Stimulated activated CD4-positive, alpha-beta T cell treated with anti-CD3 and anti-CD28 coated beads, Interleukin-12 subunit alpha, Interleukin-12 subunit beta, amount 100 ng/mL, for 4 hours (primary cell): Measurements from ENCODE around the gene OST4.

Experiments
- DNase-seq: peaks from one replicate; pipeline ENCODE4 v3.0.0-alpha.2; 2020

The OST4 gene

DNA sequence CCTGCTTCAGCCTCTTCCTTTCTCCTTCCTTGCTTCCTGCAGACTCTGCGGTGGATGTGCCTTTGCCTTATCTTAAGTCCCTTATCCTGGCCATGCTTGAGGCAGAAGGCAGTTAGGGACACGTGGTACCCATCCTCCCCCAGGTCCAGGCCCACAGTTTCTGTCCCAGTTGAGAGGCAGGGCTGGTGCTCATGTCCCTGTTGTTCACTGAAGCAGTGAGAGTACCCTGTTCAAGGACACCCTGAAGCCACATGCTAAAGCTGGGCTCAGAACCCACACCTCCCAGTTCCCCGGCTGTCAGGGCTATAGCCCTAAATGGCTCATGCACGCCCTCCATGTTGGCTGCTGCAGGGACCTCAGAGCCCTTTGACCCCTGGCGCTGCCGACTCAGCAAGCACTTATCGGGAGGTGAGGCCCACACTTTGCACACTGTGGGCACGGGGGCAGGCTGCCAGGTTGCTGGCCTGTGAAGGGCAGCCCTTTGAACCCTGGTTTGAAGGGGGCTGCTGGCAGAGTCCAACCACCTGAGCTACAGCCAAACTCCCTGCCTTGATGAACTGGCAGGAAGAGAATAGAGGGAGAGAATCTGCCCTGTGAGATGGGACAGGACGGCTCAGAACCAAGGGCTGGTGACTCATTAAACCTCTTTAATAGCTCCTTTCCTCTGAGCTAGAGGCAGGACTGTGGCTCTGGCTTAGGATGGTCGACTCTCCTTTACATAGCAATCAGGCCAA is 21.4 kb upstream of the OST4 start:
- DNase-seq: no peak

DNA sequence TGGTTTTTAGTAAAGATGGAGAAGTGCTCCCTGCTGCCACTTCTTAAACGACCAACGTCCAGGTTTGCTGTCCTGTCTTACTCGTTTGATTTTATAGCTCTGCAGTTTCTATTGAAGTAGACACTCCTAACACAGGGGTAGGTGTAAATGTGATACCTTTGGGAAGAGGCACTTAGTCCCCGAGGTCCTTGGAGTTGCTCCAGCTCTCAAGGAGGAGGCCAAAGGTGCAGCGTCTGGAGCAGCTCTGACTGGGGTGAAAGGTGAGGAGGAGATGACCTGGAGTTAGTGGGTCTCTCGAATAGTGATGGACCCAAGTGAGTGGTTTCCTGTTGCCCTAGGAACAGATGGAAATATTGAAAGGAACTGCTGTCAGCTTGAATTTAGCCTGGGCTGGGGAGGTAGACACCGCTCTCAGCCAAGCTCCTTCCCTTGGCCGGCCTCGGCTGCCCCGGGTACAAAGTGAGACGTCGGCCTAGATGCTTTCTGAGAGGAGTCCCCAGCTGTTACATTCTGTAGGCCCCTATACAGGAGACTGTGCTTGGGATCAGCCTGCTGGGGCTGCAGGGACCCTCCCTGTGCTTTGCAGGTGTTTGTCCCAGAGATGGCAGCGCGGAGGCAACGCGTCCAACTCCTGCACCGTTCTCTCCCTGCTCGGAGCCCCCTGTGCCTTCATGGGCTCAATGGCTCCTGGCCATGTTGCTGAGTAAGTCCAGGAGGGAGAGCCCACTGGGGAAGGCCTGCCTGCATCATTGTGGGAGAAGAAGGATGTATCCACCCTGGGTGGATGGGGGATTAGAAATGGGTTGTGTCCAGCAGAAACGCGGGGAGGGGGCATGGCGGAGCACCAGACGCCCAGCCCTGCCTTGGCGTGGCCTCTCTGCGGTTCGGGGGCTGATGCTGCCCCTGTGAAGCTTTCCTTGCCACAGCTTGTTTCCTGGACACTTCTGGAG is 20.6 kb upstream of the OST4 start:
- DNase-seq: no peak

DNA sequence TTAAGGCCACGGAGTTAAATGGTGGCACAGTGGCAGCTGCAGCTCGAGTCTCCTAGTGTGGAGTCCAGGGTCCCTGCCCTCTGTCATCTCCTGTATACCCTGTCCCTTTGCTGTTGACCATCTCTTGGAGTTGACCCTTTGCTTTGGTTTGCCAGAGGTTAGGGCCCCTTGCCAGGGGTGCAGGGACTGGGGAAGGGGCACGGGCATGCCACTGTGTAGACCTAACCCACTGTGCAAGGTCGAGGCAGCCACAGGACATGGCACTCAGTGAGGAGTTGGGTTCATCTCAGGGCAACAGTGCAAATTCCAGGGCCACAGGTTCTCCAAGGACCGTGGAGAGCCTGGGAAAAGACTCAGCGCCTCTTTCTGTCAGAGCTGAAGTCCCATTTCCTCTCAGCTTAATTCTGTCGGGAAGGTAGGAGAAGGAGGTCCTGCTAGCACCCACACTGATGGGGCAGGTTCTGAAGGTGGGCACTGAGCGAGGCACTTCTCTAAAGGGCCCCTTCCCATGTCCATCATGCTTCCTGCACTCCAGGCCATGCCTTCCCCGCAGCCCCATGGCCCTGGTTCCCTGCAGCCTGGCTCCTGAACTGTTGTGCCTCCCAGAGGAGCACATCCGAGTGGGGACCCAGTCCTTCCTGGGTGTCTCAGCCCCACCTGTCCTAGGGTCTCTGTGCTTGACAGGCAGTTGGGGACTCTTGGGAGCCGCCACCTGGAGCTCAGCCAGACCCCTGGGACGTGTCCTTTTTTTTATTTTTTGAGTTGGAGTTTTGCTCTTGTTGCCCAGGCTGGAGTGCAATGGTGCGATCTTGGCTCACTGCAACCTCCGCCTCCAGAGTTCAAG is 17.9 kb upstream of the OST4 start:
- DNase-seq: no peak

- DNase-seq: no peak
These were observed 17.2 kb upstream of the OST4 start for GRCh38 chr2:27088634-27089033.

DNA sequence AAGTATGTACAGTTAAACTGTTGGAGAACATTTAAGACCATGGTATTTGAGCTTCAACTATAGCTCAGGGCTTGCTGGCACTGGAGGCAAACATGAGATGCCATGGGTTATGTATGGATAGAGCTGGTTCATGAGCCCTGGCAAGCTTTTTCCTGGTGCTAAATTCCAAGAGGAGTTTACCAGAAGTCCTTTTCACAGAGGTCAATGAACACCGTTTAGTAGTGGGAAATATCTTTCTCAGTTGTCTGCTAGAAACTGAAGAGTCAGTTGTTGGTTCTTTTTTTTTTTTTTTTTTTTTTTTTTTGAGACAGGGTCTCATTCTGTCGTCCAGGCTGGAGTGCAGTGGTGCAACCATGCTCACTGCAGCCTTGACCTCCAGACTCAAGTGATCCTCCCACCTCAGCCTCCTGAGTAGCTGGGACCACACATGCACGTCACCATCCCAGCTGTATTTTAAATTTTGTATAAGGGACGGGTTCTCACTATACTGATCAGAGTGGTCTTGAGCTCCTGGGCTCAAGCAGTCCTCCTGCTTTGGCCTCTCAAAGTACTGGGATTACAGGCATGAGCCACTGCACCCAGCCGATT is 16.5 kb upstream of the OST4 start:
- no peak for DNase-seq

DNA sequence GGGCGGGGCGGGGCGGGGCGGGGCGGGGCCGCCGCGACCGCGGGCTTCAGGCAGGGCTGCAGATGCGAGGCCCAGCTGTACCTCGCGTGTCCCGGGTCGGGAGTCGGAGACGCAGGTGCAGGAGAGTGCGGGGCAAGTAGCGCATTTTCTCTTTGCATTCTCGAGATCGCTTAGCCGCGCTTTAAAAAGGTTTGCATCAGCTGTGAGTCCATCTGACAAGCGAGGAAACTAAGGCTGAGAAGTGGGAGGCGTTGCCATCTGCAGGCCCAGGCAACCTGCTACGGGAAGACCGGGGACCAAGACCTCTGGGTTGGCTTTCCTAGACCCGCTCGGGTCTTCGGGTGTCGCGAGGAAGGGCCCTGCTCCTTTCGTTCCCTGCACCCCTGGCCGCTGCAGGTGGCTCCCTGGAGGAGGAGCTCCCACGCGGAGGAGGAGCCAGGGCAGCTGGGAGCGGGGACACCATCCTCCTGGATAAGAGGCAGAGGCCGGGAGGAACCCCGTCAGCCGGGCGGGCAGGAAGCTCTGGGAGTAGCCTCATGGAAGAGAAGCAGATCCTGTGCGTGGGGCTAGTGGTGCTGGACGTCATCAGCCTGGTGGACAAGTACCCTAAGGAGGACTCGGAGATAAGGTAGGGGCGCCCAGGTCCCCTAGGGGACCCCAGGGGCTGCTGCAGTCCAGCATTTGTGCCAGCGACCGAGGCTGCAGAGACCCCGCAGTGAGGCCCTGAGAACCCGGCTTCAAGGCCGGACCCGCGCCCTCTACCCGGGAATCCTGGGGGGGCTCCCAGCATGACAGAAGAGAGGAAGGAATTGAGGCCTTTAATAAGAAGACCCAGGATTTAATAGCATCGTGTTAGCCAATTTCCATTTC is 15.5 kb upstream of the OST4 start, which contains the start of gene KHK:
TSS of gene KHK (plus strand) at position 49 of the 870 bp plus-strand sequence. CDS start at position 537, 488 bp downstream.
- DNase-seq: peak; percentile 8

GRCh38 chr2:27086090-27086723 is 14.8 kb upstream of the OST4 start:
- DNase-seq: peak; percentile 98

- peak; percentile 41 for DNase-seq
These were observed 14.2 kb upstream of the OST4 start for GRCh38 chr2:27085673-27086089.

GRCh38 chr2:27085062-27085672 is 13.7 kb upstream of the OST4 start:
- DNase-seq: no peak

DNA sequence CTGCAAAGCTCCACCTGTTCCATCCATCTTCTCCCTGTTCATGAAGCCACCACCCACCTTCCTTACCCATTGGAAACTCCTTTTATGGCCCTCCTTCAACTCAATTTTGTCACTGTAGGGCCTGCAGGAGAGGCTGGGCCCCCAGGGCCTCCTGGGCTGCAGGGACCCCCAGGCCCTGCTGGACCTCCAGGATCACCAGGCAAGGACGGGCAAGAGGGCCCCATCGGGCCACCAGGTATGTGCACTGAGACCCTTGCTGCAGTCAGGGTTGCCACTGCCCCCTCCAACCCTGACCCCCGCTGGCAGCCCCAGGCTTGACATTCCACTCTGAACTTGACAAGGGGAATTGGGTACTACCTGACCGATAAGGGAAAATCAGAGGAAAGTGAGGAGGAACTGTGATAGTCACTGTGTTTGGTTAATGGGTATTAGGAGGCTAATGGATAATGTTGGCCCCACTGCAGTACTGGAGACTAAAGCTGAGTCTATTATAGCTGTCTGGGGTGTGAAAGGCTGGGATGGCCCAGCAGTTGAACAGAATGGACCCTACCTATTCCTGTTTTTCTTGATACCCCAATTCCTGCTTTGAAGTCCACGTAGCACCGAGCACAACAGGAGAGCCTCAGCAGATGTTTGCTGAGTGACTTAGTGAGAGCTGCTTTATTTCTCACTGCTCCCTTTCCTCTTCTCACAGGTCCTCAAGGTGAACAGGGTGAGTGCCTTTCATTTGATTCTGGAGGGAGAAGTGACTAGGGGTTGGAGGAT is 13.0 kb upstream of the OST4 start:
- no peak for DNase-seq

GRCh38 chr2:27083410-27084296 is 12.2 kb upstream of the OST4 start:
- DNase-seq: no peak

DNA sequence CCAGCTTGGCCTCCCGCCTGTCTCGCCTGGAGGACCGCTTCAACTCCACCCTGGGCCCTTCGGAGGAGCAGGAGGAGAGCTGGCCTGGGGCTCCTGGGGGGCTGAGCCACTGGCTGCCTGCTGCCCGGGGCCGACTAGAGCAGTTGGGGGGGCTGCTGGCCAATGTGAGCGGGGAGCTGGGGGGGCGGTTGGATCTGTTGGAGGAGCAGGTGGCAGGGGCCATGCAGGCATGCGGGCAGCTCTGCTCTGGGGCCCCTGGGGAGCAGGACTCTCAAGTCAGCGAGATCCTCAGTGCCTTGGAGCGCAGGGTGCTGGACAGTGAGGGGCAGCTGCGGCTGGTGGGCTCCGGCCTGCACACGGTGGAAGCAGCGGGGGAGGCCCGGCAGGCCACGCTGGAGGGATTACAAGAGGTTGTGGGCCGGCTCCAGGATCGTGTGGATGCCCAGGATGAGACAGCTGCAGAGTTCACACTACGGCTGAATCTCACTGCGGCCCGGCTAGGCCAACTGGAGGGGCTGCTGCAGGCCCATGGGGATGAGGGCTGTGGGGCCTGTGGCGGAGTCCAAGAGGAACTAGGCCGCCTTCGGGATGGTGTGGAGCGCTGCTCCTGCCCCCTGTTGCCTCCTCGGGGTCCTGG is 11.4 kb upstream of the OST4 start:
- no peak for DNase-seq

GRCh38 chr2:27081984-27082772 is 10.7 kb upstream of the OST4 start:
- no peak for DNase-seq

DNA sequence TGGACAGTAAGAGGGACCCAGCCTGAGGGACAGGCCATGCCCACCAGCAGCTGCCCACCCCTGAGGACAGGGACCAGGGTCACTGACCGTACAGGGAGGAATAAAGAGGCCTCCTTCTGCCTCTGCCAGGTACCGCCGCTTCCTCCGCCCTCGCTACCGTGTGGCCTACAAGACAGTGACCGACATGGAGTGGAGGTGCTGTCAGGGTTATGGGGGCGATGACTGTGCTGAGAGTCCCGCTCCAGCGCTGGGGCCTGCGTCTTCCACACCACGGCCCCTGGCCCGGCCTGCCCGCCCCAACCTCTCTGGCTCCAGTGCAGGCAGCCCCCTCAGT is 9.1 kb upstream of the OST4 start:
- no peak for DNase-seq

DNA sequence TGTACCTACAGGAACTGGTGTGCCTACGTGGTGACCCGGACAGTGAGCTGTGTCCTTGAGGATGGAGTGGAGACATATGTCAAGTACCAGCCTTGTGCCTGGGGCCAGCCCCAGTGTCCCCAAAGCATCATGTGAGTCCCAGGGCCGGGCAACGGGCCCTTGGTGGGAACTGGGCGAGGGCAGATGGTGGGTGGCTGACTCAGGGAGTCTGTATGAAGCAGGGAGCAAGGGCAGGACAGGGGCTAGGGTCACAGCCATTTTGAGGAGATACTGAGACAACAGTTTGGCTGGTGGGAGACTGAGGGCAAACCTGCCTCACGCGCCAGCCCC is 8.7 kb upstream of the OST4 start:
- DNase-seq: no peak

GRCh38 chr2:27079233-27080139 is 8.0 kb upstream of the OST4 start:
- no peak for DNase-seq
